NCI-H2196 treated with DMSO at 0.1 percent for 48 hours (cell line): ENCODE data around the gene KIF5A.
"Not testable (repeated sequence)": the region's sequence is repeated elsewhere in the genome, so short reads cannot be mapped to it uniquely, and the experiment has no call there.

Source experiments
- DNase-seq: peaks from one replicate; lab custom pipeline; 2025; ENCODE audit not compliant: unreplicated experiment; lab: John Stamatoyannopoulos, UW

KIF5A gene

GRCh38 chr12:57549909-57550640 lies at the start of gene KIF5A:
TSS of gene KIF5A (plus strand) at chr12:57550044. CDS start at chr12:57550272, 228 bp downstream.
- DNase-seq = no peak

GRCh38 chr12:57500213-57500612 lies 49.6 kb upstream of the KIF5A start:
- DNase-seq = no peak

GRCh38 chr12:57502311-57502969 lies 47.4 kb upstream of the KIF5A start:
- not testable (repeated sequence) for DNase-seq

GRCh38 chr12:57506541-57506940 lies 43.3 kb upstream of the KIF5A start:
- DNase-seq = not testable (repeated sequence)

- not testable (repeated sequence) for DNase-seq
Measured at GRCh38 chr12:57507796-57508195, 42.0 kb upstream of the KIF5A start.

- no peak for DNase-seq
Measured at GRCh38 chr12:57511161-57511560, 38.7 kb upstream of the KIF5A start.

DNA sequence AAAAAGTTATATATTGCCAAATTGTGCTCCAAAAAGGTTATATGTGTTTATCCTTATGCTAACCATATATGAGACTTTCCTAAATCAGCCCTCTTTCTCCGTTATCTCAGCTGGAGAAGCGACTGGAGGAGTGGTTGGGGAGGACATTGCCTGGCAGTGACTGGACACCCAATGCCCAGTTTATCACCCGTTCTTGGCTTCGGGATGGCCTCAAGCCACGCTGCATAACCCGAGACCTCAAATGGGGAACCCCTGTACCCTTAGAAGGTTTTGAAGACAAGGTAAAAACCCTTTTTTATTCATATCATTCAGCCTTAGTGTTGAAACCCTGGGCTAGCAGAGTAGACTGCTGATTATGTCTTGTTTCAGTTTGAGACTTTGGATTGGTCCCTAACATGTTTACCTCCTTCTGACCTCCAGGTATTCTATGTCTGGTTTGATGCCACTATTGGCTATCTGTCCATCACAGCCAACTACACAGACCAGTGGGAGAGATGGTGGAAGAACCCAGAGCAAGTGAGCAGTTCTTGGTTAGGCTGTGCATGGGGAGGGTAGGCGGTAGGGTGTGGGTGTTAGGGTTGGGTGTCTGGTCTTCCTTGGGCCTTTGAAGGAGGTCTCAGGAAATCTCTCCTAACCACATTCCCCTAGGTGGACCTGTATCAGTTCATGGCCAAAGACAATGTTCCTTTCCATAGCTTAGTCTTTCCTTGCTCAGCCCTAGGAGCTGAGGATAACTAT lies 38.1 kb upstream of the KIF5A start:
- DNase-seq = no peak

DNA sequence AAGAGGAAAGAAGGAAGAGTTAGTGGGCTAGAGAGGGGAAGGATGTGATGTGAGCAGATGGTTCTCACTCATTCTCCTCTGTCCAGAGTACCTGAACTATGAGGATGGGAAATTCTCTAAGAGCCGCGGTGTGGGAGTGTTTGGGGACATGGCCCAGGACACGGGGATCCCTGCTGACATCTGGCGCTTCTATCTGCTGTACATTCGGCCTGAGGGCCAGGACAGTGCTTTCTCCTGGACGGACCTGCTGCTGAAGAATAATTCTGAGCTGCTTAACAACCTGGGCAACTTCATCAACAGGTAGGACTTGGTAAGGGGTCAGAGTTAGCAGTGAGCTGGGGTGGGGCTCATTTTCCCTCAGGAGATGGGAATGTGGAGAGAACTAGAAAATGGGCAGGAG lies 37.2 kb upstream of the KIF5A start:
- DNase-seq = no peak

- no peak for DNase-seq
Measured at GRCh38 chr12:57513266-57513665, 36.6 kb upstream of the KIF5A start.

- DNase-seq = not testable (repeated sequence)
Measured at GRCh38 chr12:57513677-57514076, 36.2 kb upstream of the KIF5A start.

GRCh38 chr12:57514246-57514645 lies 35.6 kb upstream of the KIF5A start:
- DNase-seq = not testable (repeated sequence)

DNA sequence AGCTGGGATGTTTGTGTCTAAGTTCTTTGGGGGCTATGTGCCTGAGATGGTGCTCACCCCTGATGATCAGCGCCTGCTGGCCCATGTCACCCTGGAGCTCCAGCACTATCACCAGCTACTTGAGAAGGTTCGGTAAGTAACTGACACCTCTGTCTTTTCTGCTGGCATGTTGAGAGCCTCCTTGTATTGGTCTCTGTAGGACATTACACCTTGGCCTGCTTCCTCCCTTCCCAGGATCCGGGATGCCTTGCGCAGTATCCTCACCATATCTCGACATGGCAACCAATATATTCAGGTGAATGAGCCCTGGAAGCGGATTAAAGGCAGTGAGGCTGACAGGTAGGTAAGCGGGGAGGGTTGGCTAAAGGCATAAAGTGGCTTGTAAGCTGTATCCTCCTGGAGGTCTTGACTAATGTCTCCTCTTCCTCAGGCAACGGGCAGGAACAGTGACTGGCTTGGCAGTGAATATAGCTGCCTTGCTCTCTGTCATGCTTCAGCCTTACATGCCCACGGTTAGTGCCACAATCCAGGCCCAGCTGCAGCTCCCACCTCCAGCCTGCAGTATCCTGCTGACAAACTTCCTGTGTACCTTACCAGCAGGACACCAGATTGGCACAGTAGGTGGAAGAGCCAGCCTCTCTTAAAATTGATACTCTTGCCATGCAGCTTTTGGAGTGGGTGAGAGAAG lies 35.0 kb upstream of the KIF5A start:
- DNase-seq = peak; percentile 58

DNA sequence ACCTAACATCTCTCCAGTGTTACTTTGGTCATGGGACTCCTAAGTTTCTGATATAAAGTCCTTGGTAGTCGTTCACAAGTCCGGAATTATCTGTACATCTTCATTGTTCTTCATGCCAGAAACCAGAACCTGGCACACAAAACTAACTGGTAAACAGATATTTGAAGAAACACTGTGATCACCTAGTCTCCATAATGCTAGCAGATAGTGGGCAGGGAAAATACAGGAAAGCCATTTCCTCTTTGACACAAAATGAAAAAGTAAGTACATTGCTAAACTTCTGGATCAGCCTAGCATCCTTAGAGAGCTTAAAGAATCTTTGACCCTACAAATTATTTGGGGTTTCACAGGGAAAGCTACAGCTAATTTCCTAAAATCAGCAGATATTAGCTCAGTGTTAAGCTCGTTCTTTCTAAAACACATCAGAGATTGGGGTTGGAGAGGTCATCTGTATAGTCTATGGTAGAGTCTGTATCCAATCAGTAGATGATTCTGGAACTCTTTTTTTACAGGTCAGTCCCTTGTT lies 34.4 kb upstream of the KIF5A start:
- DNase-seq = no peak

- DNase-seq = no peak
Measured at GRCh38 chr12:57515934-57516541, 33.8 kb upstream of the KIF5A start.

GRCh38 chr12:57516617-57517153 lies 33.2 kb upstream of the KIF5A start:
- no peak for DNase-seq

DNA sequence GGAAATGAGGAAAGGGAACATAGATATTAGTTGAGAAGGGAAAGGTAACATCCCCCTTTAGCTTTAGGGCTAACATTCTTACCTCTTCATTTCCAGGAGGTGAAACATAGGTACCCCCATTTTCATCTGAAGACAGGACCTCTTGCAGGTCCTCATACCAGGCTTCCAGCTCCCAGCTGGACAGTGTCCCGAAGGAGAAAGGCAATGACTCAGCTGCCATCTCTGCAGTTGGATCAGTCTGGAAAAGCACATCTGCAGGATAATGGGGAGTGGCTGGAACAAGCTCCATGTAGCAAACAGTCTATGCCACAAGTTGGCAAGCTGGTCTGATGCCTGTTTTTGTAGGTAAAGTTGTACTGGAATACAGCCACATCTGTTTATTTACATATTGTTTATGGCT lies 32.7 kb upstream of the KIF5A start:
- no peak for DNase-seq

DNA sequence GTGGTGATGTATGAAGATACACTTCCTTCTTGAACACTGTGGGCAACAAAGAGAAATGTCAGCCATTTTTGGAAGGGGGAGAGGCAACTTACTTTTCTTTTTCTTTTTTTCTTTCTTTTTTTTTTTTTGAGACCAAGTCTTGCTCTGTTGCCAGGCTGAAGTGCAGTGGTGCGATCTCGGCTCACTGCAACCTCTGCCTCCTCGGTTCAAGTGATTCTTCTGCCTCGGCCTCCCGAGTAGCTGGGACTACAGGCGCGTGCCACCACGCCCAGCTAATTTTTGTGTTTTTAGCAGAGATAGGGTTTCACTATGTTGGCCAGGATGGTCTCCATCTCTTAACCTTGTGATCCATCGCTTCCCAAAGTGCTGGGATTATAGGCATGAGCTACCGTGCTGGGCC lies 32.1 kb upstream of the KIF5A start:
- DNase-seq = not testable (repeated sequence)

- no peak for DNase-seq
Measured at GRCh38 chr12:57518176-57518919, 31.5 kb upstream of the KIF5A start.

DNA sequence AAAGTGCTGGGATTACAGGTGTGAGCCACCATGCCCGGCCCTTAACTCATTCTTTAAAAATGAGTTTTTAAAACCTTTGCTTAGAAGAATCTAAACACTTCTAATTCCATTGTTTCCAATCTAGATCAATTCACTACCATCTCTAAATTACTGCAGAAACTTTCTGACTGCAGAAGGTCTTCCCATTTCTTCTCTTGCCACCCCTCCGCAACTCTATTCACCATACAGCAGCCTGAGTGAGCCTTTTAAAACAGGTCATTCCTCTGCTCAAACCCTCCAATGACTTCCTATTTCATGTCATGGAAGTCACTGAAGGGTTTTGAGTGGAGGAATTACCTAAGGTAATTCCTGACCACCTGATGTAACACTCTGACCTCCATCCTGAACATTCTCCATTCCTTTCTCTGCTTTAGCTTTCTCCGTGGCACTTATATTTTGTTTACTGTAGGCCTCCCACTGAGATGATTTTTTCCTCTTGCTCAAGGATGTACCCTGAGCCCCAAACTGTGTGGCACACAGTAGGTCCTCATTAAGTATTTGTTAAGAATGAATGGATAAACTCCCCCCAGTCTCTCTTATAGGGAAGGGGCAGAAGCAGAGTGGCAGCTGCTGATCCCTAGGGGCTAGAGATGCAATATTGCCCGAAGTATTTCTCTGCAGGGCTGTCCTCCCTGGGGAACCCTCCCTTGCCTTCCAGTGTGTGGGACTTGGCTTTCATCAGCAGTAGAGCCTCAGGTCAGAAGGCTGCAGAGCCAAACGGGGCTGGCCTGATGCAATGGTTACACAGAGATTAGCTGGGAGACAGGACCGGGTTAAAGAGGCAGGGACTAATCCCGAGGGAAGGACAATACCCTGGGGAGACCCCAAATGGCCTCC lies 30.7 kb upstream of the KIF5A start:
- no peak for DNase-seq
